ENCODE results near the gene SLC25A42.
A peak's percentile ranks its signal among the peaks of the same experiment; 100 is the strongest.
"Not testable (repeated sequence)": the region's sequence is repeated elsewhere in the genome, so short reads cannot be mapped to it uniquely, and the experiment has no call there.

SLC25A42 gene, protein sequence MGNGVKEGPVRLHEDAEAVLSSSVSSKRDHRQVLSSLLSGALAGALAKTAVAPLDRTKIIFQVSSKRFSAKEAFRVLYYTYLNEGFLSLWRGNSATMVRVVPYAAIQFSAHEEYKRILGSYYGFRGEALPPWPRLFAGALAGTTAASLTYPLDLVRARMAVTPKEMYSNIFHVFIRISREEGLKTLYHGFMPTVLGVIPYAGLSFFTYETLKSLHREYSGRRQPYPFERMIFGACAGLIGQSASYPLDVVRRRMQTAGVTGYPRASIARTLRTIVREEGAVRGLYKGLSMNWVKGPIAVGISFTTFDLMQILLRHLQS

GRCh38 chr19:19063183-19064097 is at the start of gene SLC25A42:
Gene SLC25A42 (plus strand): TSS chr19:19063994. CDS start chr19:19096125, 32,131 bp downstream.
- DNase-seq (ENCODE audit: low read depth, low spot score): peak; percentile 100

GRCh38 chr19:19021115-19021514 is 42.7 kb upstream of the SLC25A42 start:
- DNase-seq (ENCODE audit: low read depth, low spot score): no peak

DNA sequence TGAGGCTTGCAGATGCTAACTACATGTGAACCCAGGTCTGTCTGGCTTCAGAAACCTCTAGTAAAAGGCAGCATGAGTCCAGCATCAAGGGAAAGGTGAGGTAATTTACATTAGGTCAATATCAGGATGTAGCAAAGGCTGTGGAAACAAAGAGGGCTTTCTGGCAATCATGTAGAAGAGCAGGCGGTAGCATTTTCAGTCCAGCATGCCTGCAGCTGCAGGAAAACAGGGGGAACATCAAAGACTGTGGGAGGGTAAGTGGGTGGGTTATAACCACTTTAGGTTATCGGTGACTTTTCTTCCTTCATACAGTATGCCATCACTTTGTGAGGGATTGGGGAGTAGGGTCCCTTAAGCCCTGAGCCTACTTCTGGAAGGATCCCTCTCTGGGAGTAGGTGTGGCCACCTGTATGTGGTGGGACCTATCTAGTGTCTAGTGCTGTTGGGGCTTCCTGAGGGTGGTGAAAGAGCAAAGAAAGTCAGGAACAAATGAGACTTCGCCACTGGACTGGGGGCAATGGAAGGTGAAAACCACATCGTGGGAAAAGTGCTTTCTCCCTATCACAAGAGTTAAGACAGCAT is 41.3 kb upstream of the SLC25A42 start:
- no peak for DNase-seq (ENCODE audit: low read depth, low spot score)

DNA sequence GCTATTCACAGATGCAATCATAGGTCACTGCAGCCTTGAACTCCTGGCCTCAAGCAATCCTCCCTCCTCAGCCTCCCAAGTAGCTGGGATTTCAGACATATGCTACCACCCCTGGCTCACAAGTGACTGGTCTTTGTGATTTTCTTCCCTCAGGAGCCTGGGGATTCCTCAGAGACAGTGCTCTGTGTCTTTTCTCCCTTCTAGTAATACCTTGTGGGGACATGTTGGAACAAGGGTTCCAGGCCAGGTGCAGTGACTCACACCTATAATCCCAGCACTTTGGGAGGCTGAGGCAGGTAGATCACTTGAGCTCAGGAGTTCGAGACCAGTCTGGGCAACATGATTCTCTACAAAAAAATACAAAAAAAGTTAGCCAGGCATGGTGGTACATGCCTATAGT is 40.4 kb upstream of the SLC25A42 start:
- not testable (repeated sequence) for DNase-seq (ENCODE audit: low read depth, low spot score)

- no peak for DNase-seq (ENCODE audit: low read depth, low spot score)
These were observed 37.9 kb upstream of the SLC25A42 start for GRCh38 chr19:19025861-19026260.

GRCh38 chr19:19026299-19026971 is 37.4 kb upstream of the SLC25A42 start:
- peak; percentile 11 for DNase-seq (ENCODE audit: low read depth, low spot score)

- DNase-seq (ENCODE audit: low read depth, low spot score): no peak
These were observed 36.6 kb upstream of the SLC25A42 start for GRCh38 chr19:19027228-19027627.

DNA sequence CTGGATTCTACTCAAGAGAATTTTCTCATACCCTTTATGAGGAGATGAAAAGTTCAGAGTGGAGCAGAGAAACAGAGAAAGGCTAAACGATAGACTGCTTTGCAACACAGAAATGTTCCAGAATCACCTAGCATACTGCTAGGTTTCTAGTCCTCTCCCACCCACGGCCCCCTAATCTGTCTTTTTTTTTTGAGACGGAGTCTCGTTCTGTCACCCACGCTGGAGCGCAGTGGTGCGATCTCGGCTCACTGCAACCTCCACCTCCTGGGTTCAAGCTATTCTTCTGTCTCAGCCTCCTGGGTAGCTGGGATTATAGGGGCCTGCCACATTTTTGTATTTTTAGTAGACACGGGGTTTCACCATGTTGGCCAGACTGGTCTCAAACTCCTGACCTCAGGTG is 35.3 kb upstream of the SLC25A42 start:
- DNase-seq (ENCODE audit: low read depth, low spot score): no peak

DNA sequence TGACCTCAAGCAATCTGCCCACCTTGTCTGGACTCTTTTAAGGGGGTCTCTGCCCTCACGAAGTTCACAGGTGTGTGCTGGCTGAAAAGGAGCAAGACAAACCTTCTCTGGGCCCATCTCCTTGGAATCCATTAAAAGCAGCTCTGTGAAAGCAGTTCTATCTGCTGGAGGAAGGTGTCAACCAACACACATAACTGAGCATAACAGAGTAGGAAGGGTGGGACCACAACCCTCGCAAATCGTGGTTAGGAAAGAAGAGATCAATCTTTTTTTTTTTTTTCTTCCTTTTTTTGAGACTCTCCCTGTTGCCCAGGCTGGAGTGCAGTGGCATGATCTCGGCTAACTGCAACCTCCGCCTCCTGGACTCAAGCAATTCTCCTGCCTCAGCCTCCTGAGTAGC is 31.9 kb upstream of the SLC25A42 start:
- no peak for DNase-seq (ENCODE audit: low read depth, low spot score)

DNA sequence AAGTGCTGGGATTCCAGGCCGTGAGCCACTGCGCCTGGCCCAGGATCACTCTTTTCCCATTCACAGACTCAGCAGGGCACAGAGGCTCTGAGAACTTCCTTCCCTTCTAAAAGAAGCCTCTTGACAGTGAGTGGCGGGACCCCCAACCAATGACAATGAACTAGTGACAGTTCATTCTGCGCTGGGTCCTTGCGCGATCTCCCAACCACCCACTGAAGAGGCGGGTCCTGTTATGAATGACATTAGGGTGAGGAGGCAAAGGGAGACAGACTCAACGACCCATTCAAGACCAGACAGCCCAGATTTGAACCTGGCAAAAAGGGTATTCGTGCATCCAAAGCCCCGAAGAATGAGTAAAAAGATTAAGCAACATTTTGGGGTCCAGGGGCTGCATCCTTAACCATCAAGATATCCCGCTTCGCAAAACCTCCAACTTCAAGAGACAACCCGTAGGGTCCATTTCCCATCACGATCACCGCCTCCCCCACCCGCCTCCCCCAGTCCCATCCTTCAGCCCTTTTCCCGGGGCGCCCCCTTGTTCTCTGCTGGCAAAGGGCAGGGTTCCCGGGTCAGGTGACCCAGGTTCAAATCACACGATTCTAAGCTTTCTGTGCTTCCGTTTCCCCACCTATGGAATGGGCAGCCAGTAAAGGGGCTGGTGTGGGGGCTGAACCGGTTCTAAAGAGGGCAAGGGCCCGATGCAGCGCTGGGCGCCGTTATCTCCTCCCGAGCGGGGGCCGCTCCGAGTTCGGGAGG is 31.2 kb upstream of the SLC25A42 start:
- DNase-seq (ENCODE audit: low read depth, low spot score): peak; percentile 96

- no peak for DNase-seq (ENCODE audit: low read depth, low spot score)
These were observed 30.7 kb upstream of the SLC25A42 start for GRCh38 chr19:19033176-19033425.

DNA sequence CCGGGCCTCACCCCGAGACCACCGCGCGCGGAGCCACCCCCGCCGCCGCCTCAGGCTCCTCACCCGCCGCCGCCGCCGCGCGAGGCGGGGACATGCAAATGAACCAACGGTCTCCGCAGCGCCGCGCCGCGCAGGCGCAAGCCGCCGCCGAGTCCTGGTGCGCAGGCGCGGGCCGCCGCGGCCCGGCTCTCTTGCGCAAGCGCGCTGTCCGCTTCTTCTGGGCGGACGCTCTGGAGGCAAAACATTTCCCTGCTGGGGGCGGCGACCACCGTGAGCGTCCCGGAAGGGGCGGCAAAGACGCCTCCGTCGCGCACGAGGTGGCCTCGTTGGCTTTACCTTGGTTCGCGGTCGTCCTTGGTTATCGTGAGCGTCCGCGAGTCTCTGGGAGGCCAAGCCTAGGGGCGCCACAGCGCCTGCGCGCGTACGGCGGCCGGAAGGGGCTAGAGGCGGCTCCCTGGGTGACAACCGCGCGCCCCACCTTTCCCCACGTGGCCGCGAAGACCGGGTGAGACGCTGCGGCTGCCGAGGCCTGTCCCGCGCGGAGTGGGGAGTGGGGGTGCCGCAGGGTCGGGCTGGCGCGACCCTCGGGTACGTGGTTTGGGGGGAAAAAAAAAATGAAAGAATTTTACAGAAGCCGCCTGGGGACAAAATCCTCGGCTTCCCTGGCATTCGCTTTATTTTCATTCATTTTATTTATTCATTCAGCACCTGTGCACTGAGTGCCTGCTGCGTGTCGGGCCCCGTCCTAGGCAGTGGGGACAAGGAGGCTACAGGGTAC is 30.2 kb upstream of the SLC25A42 start, which contains the start of the genes ARMC6 and SUGP2:
Gene ARMC6, plus strand, starts transcription at position 178 of the 778 bp plus-strand sequence. CDS start 607 bp downstream, outside the sequence.
Gene SUGP2, minus strand, starts transcription at position 92 of the 778 bp plus-strand sequence. CDS start 2,446 bp downstream, outside the sequence.
- peak; percentile 93 for DNase-seq (ENCODE audit: low read depth, low spot score)

GRCh38 chr19:19034204-19034624 is 29.6 kb upstream of the SLC25A42 start:
- peak; percentile 87 for DNase-seq (ENCODE audit: low read depth, low spot score)

GRCh38 chr19:19039901-19040300 is 23.9 kb upstream of the SLC25A42 start:
- no peak for DNase-seq (ENCODE audit: low read depth, low spot score)

GRCh38 chr19:19040417-19040816 is 23.4 kb upstream of the SLC25A42 start:
- no peak for DNase-seq (ENCODE audit: low read depth, low spot score)

GRCh38 chr19:19042732-19043280 is 21.0 kb upstream of the SLC25A42 start:
- no peak for DNase-seq (ENCODE audit: low read depth, low spot score)

DNA sequence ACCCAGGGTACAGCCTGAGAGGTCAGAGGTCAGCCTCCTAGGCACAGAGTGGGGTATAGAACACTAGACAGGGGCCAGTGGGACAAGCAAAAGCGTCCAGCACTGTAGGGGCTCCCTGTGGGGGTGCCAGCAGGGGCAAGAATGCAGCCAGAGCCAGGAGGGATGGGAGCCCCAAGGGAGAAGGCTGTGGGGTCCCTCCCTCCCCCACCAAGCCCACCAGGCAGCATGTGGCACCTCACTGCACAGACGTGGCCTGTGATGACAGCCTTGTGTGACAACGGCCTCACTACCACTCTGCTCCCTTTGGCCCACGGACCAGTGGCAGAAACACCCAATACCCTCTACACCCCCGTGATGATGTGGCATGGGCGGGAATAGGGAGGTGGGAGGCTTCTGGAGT is 20.3 kb upstream of the SLC25A42 start:
- DNase-seq (ENCODE audit: low read depth, low spot score): no peak

- no peak for DNase-seq (ENCODE audit: low read depth, low spot score)
These were observed 19.9 kb upstream of the SLC25A42 start for GRCh38 chr19:19043881-19044280.

- no peak for DNase-seq (ENCODE audit: low read depth, low spot score)
These were observed 14.4 kb upstream of the SLC25A42 start for GRCh38 chr19:19049406-19049805.

- no peak for DNase-seq (ENCODE audit: low read depth, low spot score)
These were observed 13.7 kb upstream of the SLC25A42 start for GRCh38 chr19:19050104-19050503.

All from ELF-1 (cell line).